Measurements from ENCODE around the gene ATXN7L2. TPM values are rescaled to one million over a fixed set of nuclear protein-coding genes. Genes with fewer than 3 reads are reported as not detected.

ATXN7L2 gene
- total RNA-seq, 1 donor, result 2.9 TPM

DNA sequence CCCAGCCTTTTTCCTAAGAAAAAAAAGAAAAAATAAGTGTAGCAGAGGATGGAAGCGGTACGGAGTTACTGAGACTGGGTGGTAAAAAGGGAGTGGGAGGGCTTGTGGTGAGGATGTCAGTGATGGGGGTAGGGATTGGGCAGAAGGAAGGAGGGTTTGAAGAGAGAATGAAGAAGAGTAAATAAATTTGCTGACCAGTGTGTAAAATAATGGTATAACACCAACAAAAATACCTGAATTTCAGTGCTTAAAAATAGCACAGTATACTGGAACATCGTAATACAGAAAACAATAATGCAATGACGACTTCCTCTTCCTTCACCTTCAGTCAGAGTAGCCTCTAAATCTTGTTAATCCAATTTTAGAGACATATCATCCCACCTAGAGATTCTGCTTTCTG is 36.2 kb upstream of the ATXN7L2 start:
- no peak for TF ChIP-seq CTCF (IDR thresholded peaks at IDR 0.05; ENCODE audit: insufficient read depth, low read length)
- no peak overlapping the region for H3K4me3 ChIP-seq (ENCODE audit: low read depth, low read length)
- DNase-seq (ENCODE audit: low read depth), result no peak

DNA sequence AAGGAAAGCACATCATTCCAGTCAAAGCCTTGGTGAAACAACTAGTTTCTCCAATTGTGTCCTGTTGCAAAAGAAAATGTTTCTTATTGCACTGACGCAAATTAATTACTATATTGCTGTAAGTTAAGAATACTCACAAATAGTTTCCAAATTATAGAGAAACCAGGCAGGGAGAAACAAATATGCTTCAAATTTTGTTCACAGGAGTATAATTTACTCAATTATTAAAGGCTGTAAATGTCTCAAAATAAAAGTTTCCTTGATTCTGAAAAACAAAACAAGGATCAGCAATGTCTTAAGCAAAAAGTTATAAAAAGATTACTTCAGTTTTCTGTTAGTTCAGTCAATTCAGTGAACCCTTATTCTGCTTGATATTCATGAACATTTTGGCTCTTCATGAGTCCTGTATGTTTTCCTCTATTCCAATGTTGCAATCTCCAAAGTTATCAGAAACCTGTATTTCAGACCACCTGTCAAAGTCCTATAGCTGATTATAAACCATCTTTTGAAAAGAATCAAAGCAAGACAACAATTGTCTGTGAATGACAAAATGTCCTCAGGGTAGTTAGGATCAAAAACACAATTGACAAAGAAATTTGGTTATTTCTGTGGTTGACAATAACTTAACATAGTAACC is 29.1 kb upstream of the ATXN7L2 start:
- no peak for DNase-seq (ENCODE audit: low read depth)
- TF ChIP-seq CTCF (IDR thresholded peaks at IDR 0.05; ENCODE audit: insufficient read depth, low read length), result no peak
- no peak overlapping the region for H3K4me3 ChIP-seq (ENCODE audit: low read depth, low read length)

GRCh38 chr1:109457819-109458218 is 25.9 kb upstream of the ATXN7L2 start:
- H3K4me3 ChIP-seq (ENCODE audit: low read depth, low read length), result no peak overlapping the region
- DNase-seq (ENCODE audit: low read depth), result no peak
- TF ChIP-seq CTCF (IDR thresholded peaks at IDR 0.05; ENCODE audit: insufficient read depth, low read length), result no peak

DNA sequence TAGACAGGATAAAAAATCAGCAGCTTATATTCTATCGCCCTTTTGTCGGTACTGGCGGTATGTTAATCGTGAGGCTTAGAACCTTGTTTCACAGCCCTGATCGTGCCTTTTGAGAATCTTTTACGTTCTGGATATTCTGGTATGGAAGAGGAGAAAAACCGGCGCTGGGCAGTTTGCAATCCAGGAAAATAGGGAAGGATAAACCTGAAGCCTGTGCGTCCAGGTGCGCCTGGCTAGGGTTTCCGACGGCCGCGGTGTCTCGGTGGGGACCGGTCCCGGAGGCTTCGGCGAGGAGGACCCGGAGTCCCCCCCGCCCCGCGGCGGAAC is 17.6 kb upstream of the ATXN7L2 start:
- DNase-seq (ENCODE audit: low read depth), result peak; percentile 6
- no peak for TF ChIP-seq CTCF (IDR thresholded peaks at IDR 0.05; ENCODE audit: insufficient read depth, low read length)
- H3K4me3 ChIP-seq (ENCODE audit: low read depth, low read length), result peak overlapping the region; percentile 62

DNA sequence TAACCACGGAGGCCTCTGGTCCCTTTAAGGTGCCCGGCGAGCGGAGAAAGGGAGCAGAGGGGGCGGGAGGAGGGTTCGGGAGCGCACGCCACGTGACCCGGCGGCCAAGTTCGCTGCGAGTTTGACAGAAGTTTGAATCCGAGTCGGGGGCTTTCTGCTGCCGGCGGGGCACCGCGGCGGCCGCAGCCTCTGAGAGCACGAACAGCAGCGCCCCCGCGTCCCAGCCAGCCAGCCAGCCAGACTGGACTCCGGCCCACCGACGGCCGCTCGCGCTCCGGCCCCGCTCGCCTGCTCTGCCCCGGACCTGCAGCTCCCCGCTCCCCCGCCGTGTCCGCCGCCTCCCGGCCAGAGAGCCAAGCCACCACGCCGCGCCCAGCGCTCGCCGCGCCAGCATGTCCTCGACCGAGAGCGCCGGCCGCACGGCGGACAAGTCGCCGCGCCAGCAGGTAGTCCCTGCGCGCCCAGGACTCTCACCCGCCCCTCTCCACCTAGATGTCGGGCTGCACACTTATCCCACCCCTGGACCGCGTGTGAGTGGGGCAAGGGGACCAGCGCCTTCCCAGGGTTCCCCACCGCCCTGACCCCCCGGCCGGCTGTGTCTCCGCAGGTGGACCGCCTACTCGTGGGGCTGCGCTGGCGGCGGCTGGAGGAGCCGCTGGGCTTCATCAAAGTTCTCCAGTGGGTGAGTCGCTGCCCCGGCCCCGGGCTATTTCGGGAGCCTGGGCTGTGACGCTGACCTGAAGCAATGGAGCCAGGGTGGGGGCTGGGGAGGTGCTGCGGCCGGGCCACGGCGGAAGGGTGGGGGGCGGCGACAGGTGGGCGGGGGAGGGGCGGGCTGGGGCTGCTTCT is 17.0 kb upstream of the ATXN7L2 start, which contains the start of gene SYPL2:
Gene SYPL2, plus strand, starts transcription at position 95 of the 849 bp plus-strand sequence. Its CDS starts 298 bp downstream, at position 393.
- H3K4me3 ChIP-seq (ENCODE audit: low read depth, low read length), result peak within 1 kb of the TSS; percentile 62
- no peak for TF ChIP-seq CTCF (IDR thresholded peaks at IDR 0.05; ENCODE audit: insufficient read depth, low read length)
- DNase-seq (ENCODE audit: low read depth), result peak; percentile 12

DNA sequence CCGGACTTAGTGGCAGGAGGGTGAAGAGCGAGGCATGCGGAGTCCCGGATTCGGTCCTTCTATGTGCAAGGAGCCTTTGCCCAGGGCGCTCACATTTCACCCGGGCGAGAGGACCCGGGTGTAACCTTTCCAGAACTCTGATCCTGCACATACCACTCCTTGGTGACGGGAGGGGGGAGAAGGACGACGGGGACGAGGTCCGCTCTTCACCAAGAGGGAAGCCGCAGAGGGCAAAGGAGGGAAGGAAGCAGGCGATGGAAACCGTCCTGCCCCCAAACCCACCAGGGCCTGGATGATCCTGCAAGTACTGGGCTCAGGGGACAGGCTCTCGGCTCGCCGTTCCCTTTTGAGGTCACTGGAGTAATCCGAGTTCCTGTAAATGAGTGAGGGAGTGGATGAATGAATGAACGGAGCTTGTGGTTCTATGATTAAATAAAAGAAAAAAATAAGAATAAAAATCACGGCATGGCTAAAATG is 16.4 kb upstream of the ATXN7L2 start:
- TF ChIP-seq CTCF (IDR thresholded peaks at IDR 0.05; ENCODE audit: insufficient read depth, low read length), result no peak
- no peak overlapping the region for H3K4me3 ChIP-seq (ENCODE audit: low read depth, low read length)
- DNase-seq (ENCODE audit: low read depth), result no peak
